GM21423 (cell line): ENCODE data around the gene LCT.

Experiments used
- ATAC-seq: cut with Tn5 transposase; IDR thresholded peaks from one replicate; pipeline ENCODE4 v1.9.1; 2021; ENCODE audit warnings: mild to moderate bottlenecking, moderate library complexity; ENCODE audit not compliant: unreplicated experiment

Gene LCT

GRCh38 chr2:135743860-135744259 lies 93.1 kb downstream of the LCT start:
- no peak for ATAC-seq

GRCh38 chr2:135742325-135742757 lies 94.6 kb downstream of the LCT start:
- ATAC-seq = peak; percentile 18

DNA sequence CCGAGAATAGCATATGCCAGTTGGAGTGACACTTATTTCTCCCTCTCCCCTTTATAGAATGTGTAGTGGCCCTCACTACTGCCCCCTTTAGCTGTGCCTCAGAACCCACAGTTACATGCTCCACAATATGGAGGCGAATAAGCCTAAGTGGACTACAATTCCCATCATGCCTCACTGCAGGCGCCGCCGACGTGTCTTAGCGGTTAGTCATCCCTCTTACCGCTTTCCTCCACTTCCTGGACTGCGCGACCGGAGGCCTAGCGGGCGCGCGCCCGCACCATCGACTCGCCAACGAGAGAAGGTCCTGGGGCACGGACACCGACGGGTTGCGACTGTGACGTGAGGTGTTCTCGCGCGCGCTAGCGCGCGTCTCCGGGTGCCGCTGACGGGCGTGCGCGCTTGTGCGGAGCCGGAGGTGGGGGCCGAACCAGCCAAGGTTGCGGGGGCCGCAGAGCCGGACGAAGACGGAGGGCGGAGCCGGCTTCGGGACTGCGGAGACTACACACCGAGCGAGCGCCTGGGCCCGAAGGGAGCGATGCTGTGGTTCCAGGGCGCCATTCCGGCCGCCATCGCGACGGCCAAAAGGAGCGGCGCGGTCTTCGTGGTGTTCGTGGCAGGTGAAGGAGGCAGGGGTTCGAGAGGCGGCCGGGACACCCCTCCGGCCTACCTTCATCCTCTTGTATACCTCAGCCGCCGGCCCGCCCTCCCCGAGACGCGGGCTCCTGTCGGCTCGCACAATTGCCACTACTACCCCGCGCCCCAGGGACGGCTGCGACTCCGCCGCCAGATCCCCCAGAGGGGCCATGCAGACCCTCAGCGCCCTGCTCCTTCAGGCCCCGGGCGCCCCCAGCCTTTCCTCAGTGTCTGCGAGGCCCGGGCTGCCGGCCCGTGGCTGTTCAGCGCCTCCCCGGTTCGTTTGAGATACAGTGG lies 95.3 kb downstream of the LCT start, which contains the start of gene UBXN4:
Gene UBXN4, plus strand, starts transcription at position 461 of the 930 bp plus-strand sequence. Its CDS starts 75 bp downstream, at position 536.
- peak; percentile 93 for ATAC-seq

DNA sequence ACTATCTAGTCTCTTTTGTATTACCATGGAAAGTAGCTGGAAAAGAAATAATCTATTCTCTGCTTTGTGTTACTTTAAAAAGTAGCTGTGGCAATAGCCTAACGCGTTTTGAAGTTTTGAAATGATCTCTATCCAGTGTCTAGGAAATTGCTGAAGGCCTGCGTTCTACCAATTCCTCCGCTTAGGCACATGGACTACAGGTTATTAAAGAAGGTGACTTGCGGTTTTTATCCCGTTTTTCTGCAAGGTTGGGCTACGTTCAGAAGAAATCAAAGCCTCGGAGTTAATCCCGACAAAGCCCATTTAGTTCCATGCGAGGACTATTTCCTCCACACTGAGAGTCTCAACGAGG lies 96.0 kb downstream of the LCT start:
- ATAC-seq = no peak

GRCh38 chr2:135740206-135740605 lies 96.8 kb downstream of the LCT start:
- ATAC-seq = no peak
